Subcutaneous abdominal adipose tissue (tissue), 5 donors: ENCODE data around the gene INMT.

Experiments
- H3K27ac ChIP-seq: one replicate; pipeline ENCODE4 v1.7.0; 2013; ENCODE audit warnings: low read depth, mild to moderate bottlenecking, inconsistent platforms, low read length, moderate library complexity
- H3K27me3 ChIP-seq, 5 donors: one replicate each; pipeline ENCODE4 v1.7.0; 2013; ENCODE audit warnings: low read length in 5 of 5, inconsistent platforms in 1 of 5; ENCODE audit not compliant: control insufficient read depth in 5 of 5, insufficient read depth in 4 of 5
- H3K36me3 ChIP-seq, 5 donors: one replicate each; pipeline ENCODE4 v1.7.0; 2013; ENCODE audit warnings: low read length in 5 of 5; ENCODE audit not compliant: control insufficient read depth in 5 of 5, insufficient read depth in 5 of 5
- H3K4me1 ChIP-seq, 5 donors: one replicate each; pipeline ENCODE4 v1.7.0; 2013; ENCODE audit warnings: low read length in 5 of 5, mild to moderate bottlenecking in 3 of 5, moderate library complexity in 1 of 5; ENCODE audit not compliant: control insufficient read depth in 5 of 5, insufficient read depth in 5 of 5
- H3K4me3 ChIP-seq, 5 donors: one replicate each; pipeline ENCODE4 v1.7.0; 2013; ENCODE audit warnings: low read length in 5 of 5, low read depth in 1 of 5
- H3K9ac ChIP-seq, 5 donors: one replicate each; pipeline ENCODE4 v1.7.0; 2013; ENCODE audit warnings: low read length in 5 of 5, mild to moderate bottlenecking in 4 of 5, moderate library complexity in 3 of 5
- H3K9me3 ChIP-seq, 5 donors: one replicate each; pipeline ENCODE4 v1.7.0; 2013; ENCODE audit warnings: low read length in 5 of 5; ENCODE audit not compliant: control insufficient read depth in 5 of 5
- donor health status: healthy.
- donor health status: healthy.
- donor health status: healthy.
- donor health status: healthy.
- donor health status: healthy.

Gene INMT

DNA sequence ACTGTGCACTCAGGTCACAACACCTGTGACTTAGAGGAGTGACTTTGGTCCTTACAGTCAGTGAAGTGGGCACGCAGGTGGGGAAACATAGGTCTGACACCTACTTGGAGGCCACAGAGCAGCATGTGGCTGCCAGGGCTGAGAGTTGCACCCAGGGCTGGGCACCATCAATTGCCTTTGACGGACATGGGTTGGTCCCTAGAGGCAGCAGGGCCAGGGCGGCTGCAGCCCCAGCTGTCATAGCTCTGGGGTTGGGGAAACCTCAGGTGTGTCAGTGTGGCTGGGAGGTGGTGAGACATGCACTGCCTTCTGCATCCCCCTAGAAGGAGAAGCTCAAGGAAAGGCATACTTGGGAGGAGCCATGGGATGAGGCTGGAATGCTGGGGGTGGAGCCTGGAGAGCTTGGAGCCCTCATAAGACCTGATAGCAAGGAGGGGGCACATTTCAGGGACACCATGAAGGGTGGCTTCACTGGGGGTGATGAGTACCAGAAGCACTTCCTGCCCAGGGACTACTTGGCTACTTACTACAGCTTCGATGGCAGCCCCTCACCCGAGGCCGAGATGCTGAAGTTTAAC is at the start of gene INMT:
Gene INMT (plus strand): TSS at position 440 of the 578 bp plus-strand sequence. CDS start 16 bp downstream, at position 456.
- H3K4me1 ChIP-seq = peaks cover 27 to 61% (median 49%) of the 10 kb centered on the region in 5 donors
- no peaks in the 10 kb centered on the region for H3K27me3 ChIP-seq
- H3K4me3 ChIP-seq = peak within 1 kb of the TSS; percentile 33 to 59 (median 57)
- peak within 1 kb of the TSS; percentile 59 for H3K27ac ChIP-seq
- no peaks in the 10 kb centered on the region for H3K36me3 ChIP-seq
- peak within 1 kb of the TSS in 3 of 5 donors; percentile 26 to 59 (median 38) for H3K9ac ChIP-seq
- no peaks in the 10 kb centered on the region for H3K9me3 ChIP-seq

DNA sequence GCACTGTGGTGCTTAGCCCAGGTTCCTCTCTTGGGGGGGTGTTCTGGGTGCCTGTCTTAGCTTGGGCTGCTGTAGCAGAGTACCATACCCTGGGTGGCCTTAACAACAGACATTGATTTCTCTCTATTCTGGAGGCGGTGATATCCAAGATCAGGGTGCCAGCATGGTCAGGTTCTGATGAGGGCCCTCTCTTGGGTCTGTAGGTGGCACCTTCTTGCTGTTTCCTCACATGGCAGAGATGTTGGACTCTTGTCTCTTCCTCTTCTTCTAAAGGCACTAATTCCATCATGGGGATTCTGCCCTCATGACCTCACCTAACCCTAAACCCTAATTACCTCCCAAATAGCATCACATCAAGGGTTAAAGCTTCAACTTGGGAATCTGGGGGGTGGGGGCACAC is 49.7 kb upstream of the INMT start:
- Histone ChIP-seq H3K4me3 (no peak overlapping the region), H3K4me1 (peaks cover 0 to 14% (median 0%) of the 10 kb centered on the region in 5 donors), H3K27ac (no peak overlapping the region), H3K9ac (no peak overlapping the region), H3K27me3 (peaks cover 0 to 7% (median 3%) of the 10 kb centered on the region in 5 donors), H3K36me3 (no peaks in the 10 kb centered on the region), H3K9me3 (no peaks in the 10 kb centered on the region)

GRCh38 chr7:30703756-30704155 is 48.2 kb upstream of the INMT start:
- H3K4me3 ChIP-seq = no peak overlapping the region
- H3K9me3 ChIP-seq = no peaks in the 10 kb centered on the region
- no peak overlapping the region for H3K27ac ChIP-seq
- H3K9ac ChIP-seq = no peak overlapping the region
- H3K27me3 ChIP-seq = peaks cover 0 to 11% (median 3%) of the 10 kb centered on the region in 5 donors
- peaks cover 0 to 15% (median 9%) of the 10 kb centered on the region in 5 donors for H3K4me1 ChIP-seq
- H3K36me3 ChIP-seq = no peaks in the 10 kb centered on the region

DNA sequence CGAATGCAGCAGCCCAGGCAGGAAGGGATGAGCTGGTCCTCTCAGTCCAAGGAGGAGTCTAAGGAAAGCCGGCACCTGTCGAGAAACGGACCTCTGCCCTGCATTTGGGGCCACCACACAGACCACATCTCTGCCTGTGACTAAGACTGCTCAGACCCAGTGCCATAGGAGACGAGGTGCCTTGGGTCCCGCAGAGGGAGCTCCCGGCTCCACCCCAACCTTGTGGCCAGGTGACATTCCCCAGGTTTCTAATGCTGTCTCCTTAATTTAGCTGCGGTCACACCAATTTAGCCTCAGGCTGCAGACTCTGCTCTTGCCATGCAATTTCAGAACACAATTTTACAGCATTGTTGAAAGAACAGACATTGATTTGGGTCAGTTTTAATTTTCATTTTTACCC is 46.9 kb upstream of the INMT start:
- Histone ChIP-seq H3K4me3 (no peak overlapping the region), H3K9ac (no peak overlapping the region), H3K27me3 (peaks cover 0 to 11% (median 0%) of the 10 kb centered on the region in 5 donors), H3K27ac (no peak overlapping the region), H3K4me1 (peaks cover 0 to 22% (median 13%) of the 10 kb centered on the region in 5 donors), H3K36me3 (no peaks in the 10 kb centered on the region), H3K9me3 (no peaks in the 10 kb centered on the region)

GRCh38 chr7:30705596-30705995 is 46.3 kb upstream of the INMT start:
- Histone ChIP-seq H3K9ac (no peak overlapping the region), H3K27ac (no peak overlapping the region), H3K9me3 (no peaks in the 10 kb centered on the region), H3K4me3 (no peak overlapping the region), H3K4me1 (peaks cover 0 to 22% (median 13%) of the 10 kb centered on the region in 5 donors), H3K27me3 (peaks cover 0 to 11% (median 0%) of the 10 kb centered on the region in 5 donors), H3K36me3 (no peaks in the 10 kb centered on the region)

- H3K27ac ChIP-seq = no peak overlapping the region
- no peak overlapping the region for H3K9ac ChIP-seq
Observed at GRCh38 chr7:30706316-30706715, 45.6 kb upstream of the INMT start.

GRCh38 chr7:30706908-30707307 is 45.0 kb upstream of the INMT start:
- H3K9ac ChIP-seq = no peak overlapping the region
- H3K36me3 ChIP-seq = no peaks in the 10 kb centered on the region
- H3K27ac ChIP-seq = no peak overlapping the region
- peaks cover 0 to 22% (median 13%) of the 10 kb centered on the region in 5 donors for H3K4me1 ChIP-seq
- no peak overlapping the region for H3K4me3 ChIP-seq
- H3K9me3 ChIP-seq = no peaks in the 10 kb centered on the region
- H3K27me3 ChIP-seq = peaks cover 0 to 11% (median 0%) of the 10 kb centered on the region in 5 donors

More at GRCh38 chr7:30706316-30706715, 45.6 kb upstream of the INMT start:
- peaks cover 0 to 11% (median 0%) of the 10 kb centered on the region in 5 donors for H3K27me3 ChIP-seq
- H3K36me3 ChIP-seq = no peaks in the 10 kb centered on the region
- H3K9me3 ChIP-seq = no peaks in the 10 kb centered on the region
- no peak overlapping the region for H3K4me3 ChIP-seq
- peaks cover 0 to 22% (median 13%) of the 10 kb centered on the region in 5 donors for H3K4me1 ChIP-seq

DNA sequence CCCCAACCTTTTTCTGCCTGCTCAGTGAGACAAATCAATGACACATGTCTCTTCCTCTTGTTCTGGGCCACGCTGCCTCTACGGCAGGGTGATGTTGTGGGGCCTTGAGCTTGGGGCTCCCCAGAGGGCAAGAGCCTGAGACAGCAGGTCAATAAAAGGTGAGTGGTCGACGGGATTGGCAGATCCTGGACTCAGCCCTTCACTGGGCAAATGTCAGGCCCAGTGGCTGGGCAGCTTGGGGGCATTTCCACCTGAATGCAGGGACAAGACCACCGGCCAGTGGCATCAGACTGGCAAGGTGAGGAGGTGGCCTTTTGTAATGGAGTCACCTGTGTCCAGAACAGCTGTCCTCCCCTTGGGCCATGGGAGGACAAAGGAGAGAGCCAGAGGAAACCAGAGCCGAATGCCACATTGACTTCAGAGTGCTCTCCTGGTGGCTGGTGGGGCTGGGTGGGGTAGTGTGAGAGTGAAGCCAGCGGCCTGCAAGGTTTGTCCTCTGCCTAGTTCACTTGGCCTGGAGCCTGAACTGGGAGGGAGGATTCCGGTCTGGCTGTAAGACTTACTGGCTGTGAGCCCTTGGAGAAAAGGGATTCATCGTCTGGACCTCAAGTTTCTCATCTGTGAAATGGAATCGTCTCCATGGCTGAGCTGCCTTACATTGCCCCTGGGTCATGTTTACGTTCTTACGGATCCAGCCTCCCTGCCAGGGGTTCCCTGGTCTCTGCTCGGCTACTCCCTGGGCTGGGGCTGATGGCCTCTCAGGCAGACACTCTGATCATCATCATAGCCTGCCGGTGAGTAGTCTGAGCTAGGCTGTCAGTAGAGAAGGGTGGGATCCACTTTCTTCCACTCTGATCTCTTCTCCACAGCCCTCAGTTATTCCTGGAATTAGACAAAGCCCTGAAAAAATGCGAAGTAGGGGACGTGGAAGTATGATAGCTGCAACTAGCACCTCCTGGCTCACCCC is 44.3 kb upstream of the INMT start:
- Histone ChIP-seq H3K9me3 (no peaks in the 10 kb centered on the region), H3K4me1 (peaks cover 0 to 22% (median 13%) of the 10 kb centered on the region in 5 donors), H3K27me3 (peaks cover 0 to 11% (median 0%) of the 10 kb centered on the region in 5 donors), H3K27ac (peak overlapping the region; percentile 4), H3K4me3 (no peak overlapping the region), H3K9ac (no peak overlapping the region), H3K36me3 (no peaks in the 10 kb centered on the region)

GRCh38 chr7:30708412-30708811 is 43.5 kb upstream of the INMT start:
- H3K9ac ChIP-seq = no peak overlapping the region

DNA sequence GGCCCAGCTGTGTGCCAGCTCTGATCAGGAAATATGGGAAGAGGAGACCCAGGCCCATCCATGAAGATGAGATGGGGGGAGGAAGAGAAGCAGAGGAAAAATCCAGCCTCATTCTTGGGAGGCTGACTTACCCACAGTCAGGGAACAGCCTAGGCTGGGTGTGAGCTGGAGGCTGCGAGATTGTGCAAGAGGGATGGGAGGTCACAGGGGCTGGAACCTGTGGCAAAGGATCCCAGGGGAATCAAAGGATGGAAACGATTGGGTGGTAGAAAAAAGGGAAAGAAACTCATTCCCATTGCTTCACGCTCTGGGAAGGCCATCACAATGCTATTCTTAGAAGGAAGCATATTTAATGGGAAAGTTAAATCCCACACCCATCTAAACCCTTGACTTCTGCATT is 43.0 kb upstream of the INMT start:
- H3K27ac ChIP-seq = peak overlapping the region; percentile 16
- peaks cover 0 to 22% (median 13%) of the 10 kb centered on the region in 5 donors for H3K4me1 ChIP-seq
- peaks cover 0 to 11% (median 0%) of the 10 kb centered on the region in 5 donors for H3K27me3 ChIP-seq
- no peak overlapping the region for H3K9ac ChIP-seq
- H3K9me3 ChIP-seq = no peaks in the 10 kb centered on the region
- no peak overlapping the region for H3K4me3 ChIP-seq
- no peaks in the 10 kb centered on the region for H3K36me3 ChIP-seq

More at GRCh38 chr7:30708412-30708811, 43.5 kb upstream of the INMT start:
- Histone ChIP-seq H3K27me3 (peaks cover 0 to 11% (median 0%) of the 10 kb centered on the region in 5 donors), H3K27ac (peak overlapping the region; percentile 16), H3K36me3 (no peaks in the 10 kb centered on the region), H3K4me3 (no peak overlapping the region), H3K9me3 (no peaks in the 10 kb centered on the region), H3K4me1 (peaks cover 0 to 22% (median 13%) of the 10 kb centered on the region in 5 donors)
